Thyroid gland (tissue), 4 donors: ENCODE data around the gene BARX1. TPM values are rescaled to one million over a fixed set of nuclear protein-coding genes. Genes with fewer than 3 reads are reported as not detected.

Experiments
- DNase-seq, 2 donors: peaks; one replicate each; pipeline ENCODE4 v3.0.0-alpha.2; 2019
- H3K27ac ChIP-seq, 3 donors: fragments of 200-600 bp; sonication (generic); 1 replicate in 2 of 3; 2 replicates in 1 of 3; pipeline ENCODE4 v1.5.1; 2016 to 2019; ENCODE audit warnings: mild to moderate bottlenecking in 1 of 3, moderate library complexity in 1 of 3
- H3K27me3 ChIP-seq: fragments of 200-600 bp; sonication (generic); one replicate; pipeline ENCODE4 v1.5.1; 2019
- H3K36me3 ChIP-seq, 2 donors: fragments of 200-600 bp; sonication (generic); one replicate each; pipeline ENCODE4 v1.5.1; 2016 to 2019
- H3K4me1 ChIP-seq, 2 donors: fragments of 200-600 bp; sonication (generic); one replicate each; pipeline ENCODE4 v1.5.1; 2017 to 2019
- H3K4me3 ChIP-seq, 3 donors: fragments of 200-600 bp; sonication (generic); replicated peaks in 1 of 3; 1 replicate in 2 of 3; 2 replicates in 1 of 3; pipeline ENCODE4 v1.5.1; 2016; ENCODE audit warnings: mild to moderate bottlenecking in 1 of 3
- H3K9me3 ChIP-seq: fragments of 200-600 bp; sonication (generic); one replicate; pipeline ENCODE4 v1.5.1; 2017
- POLR2A ChIP-seq, 2 donors: fragments of 450-650 bp; IDR thresholded peaks; one replicate each; pipeline ENCODE4 v1.6.1; 2017; ENCODE audit warnings: antibody characterized with exemption in 2 of 2, mild to moderate bottlenecking in 2 of 2, moderate library complexity in 1 of 2
- WGBS, 2 donors: methylation state at CpG; one replicate each; pipeline ENCODE4 v1.1.5; 2017; 5-methylcytosine and 5-hydroxymethylcytosine counted together
- intact Hi-C: fragments of 100-400 bp; cut with DNase I; formaldehyde crosslinking; loops from one replicate; pipeline ENCODE4 v1.15.1; 2023
- total RNA-seq, 4 donors: library from RNA; depleted of rRNA; stranded (reverse); fragments of >200 nt; gene quantifications; one replicate each; pipeline ENCODE4 v1.2.3, GENCODE V29; 2016
- TF ChIP-seq, protein P1 (sequence below), 6 experiments: fragments of 200-600 bp in 3 of 6; fragments of 450-650 bp in 3 of 6; sonication (generic) in 3 of 6; IDR thresholded peaks; one replicate each; pipeline ENCODE4 v1.5.1; 2016 to 2019; ENCODE audit warnings: antibody characterized with exemption in 6 of 6, mild to moderate bottlenecking in 2 of 6, inconsistent platforms in 1 of 6, moderate library complexity in 1 of 6

The BARX1 gene
- total RNA-seq, 4 donors from 2014 or later, result 0.33 to 2.1 (median 0.75) TPM; not detected in 1

- no peak for DNase-seq
- Histone ChIP-seq H3K36me3 (no peaks in the 10 kb centered on the region), H3K9me3 (no peaks in the 10 kb centered on the region), H3K4me1 (peaks cover 10 to 16% of the 10 kb centered on the region in 2 donors), H3K27me3 (peaks cover 39% of the 10 kb centered on the region), H3K4me3 (no peak overlapping the region), H3K27ac (no peak overlapping the region)
- TF ChIP-seq, protein P1, sequence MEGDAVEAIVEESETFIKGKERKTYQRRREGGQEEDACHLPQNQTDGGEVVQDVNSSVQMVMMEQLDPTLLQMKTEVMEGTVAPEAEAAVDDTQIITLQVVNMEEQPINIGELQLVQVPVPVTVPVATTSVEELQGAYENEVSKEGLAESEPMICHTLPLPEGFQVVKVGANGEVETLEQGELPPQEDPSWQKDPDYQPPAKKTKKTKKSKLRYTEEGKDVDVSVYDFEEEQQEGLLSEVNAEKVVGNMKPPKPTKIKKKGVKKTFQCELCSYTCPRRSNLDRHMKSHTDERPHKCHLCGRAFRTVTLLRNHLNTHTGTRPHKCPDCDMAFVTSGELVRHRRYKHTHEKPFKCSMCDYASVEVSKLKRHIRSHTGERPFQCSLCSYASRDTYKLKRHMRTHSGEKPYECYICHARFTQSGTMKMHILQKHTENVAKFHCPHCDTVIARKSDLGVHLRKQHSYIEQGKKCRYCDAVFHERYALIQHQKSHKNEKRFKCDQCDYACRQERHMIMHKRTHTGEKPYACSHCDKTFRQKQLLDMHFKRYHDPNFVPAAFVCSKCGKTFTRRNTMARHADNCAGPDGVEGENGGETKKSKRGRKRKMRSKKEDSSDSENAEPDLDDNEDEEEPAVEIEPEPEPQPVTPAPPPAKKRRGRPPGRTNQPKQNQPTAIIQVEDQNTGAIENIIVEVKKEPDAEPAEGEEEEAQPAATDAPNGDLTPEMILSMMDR (IDR thresholded peaks at IDR 0.05), result no peak
- TF ChIP-seq POLR2A (IDR thresholded peaks at IDR 0.05), result no peak
- intact Hi-C loops, result no loop called here
- 3 to 10% methylated on average over 5 of the region's 5 CpGs for WGBS, 2 donors
These were observed 8.8 kb downstream of the BARX1 start for GRCh38 chr9:93946338-93946712.

GRCh38 chr9:93945400-93946337 is 9.5 kb downstream of the BARX1 start:
- H3K4me3 ChIP-seq, result no peak overlapping the region
- 4% methylated on average over 39 to 45 of the region's 50 CpGs for WGBS, 2 donors

GRCh38 chr9:93944011-93944410 is 11.1 kb downstream of the BARX1 start:
- H3K27me3 ChIP-seq, result peaks cover 21% of the 10 kb centered on the region
- WGBS, 2 donors, result 68 to 78% methylated on average over 4 of the region's 4 CpGs
- no peaks in the 10 kb centered on the region for H3K36me3 ChIP-seq
- peaks cover 6 to 9% of the 10 kb centered on the region in 2 donors for H3K4me1 ChIP-seq
- no peaks in the 10 kb centered on the region for H3K9me3 ChIP-seq
- no peak overlapping the region for H3K4me3 ChIP-seq
- intact Hi-C loops, result no loop called here
- TF ChIP-seq POLR2A (IDR thresholded peaks at IDR 0.05), result no peak
- TF ChIP-seq, protein P1 (IDR thresholded peaks at IDR 0.05), result no peak
- no peak overlapping the region for H3K27ac ChIP-seq
- no peak for DNase-seq

More at GRCh38 chr9:93945400-93946337, 9.5 kb downstream of the BARX1 start:
- H3K27ac ChIP-seq, result no peak overlapping the region
- peaks cover 7 to 10% of the 10 kb centered on the region in 2 donors for H3K4me1 ChIP-seq
- intact Hi-C loops, result no loop called here
- DNase-seq, result no peak
- H3K36me3 ChIP-seq, result no peaks in the 10 kb centered on the region
- H3K9me3 ChIP-seq, result no peaks in the 10 kb centered on the region
- no peak for TF ChIP-seq POLR2A (IDR thresholded peaks at IDR 0.05)
- TF ChIP-seq, protein P1 (IDR thresholded peaks at IDR 0.05), result no peak
- H3K27me3 ChIP-seq, result peaks cover 34% of the 10 kb centered on the region

GRCh38 chr9:93942161-93942560 is 13.0 kb downstream of the BARX1 start:
- H3K27ac ChIP-seq, result no peak overlapping the region
- 67 to 73% methylated on average over 7 of the region's 7 CpGs for WGBS, 2 donors
- peaks cover 9% of the 10 kb centered on the region for H3K27me3 ChIP-seq
- no peaks in the 10 kb centered on the region for H3K36me3 ChIP-seq
- peaks cover 6 to 9% of the 10 kb centered on the region in 2 donors for H3K4me1 ChIP-seq
- intact Hi-C loops, result no loop called here
- H3K4me3 ChIP-seq, result no peak overlapping the region
- no peak for DNase-seq
- TF ChIP-seq, protein P1 (IDR thresholded peaks at IDR 0.05), result no peak
- TF ChIP-seq POLR2A (IDR thresholded peaks at IDR 0.05), result no peak
- no peaks in the 10 kb centered on the region for H3K9me3 ChIP-seq

DNA sequence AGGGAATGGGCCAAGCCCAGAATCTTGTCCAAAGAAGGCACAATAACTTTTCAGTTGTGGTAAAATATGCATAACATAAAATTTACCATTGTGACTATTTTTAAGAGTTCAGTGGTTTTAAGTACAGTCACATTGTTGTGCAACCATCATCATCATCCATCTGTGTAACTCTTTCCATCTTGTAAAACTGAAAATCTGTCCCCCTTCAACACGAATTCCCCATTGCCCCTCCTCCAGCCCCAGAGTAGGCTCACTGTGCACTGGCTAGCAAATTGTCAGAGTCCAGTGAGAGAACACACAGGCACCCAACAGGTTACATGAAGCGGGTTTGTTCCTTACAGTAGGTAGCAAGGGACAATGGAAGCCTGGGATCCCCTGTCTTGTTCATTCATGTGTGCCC is 13.7 kb downstream of the BARX1 start:
- 68 to 69% methylated on average over 2 of the region's 2 CpGs for WGBS, 2 donors
- TF ChIP-seq, protein P1 (IDR thresholded peaks at IDR 0.05), result no peak
- no peak for TF ChIP-seq POLR2A (IDR thresholded peaks at IDR 0.05)
- Histone ChIP-seq H3K4me3 (no peak overlapping the region), H3K36me3 (no peaks in the 10 kb centered on the region), H3K27me3 (peaks cover 5% of the 10 kb centered on the region), H3K27ac (no peak overlapping the region), H3K9me3 (no peaks in the 10 kb centered on the region), H3K4me1 (peaks cover 6 to 9% of the 10 kb centered on the region in 2 donors)
- DNase-seq, result no peak
- intact Hi-C loops, result no loop called here
